ENCODE measurements around the gene YPEL3.

Gene YPEL3

DNA sequence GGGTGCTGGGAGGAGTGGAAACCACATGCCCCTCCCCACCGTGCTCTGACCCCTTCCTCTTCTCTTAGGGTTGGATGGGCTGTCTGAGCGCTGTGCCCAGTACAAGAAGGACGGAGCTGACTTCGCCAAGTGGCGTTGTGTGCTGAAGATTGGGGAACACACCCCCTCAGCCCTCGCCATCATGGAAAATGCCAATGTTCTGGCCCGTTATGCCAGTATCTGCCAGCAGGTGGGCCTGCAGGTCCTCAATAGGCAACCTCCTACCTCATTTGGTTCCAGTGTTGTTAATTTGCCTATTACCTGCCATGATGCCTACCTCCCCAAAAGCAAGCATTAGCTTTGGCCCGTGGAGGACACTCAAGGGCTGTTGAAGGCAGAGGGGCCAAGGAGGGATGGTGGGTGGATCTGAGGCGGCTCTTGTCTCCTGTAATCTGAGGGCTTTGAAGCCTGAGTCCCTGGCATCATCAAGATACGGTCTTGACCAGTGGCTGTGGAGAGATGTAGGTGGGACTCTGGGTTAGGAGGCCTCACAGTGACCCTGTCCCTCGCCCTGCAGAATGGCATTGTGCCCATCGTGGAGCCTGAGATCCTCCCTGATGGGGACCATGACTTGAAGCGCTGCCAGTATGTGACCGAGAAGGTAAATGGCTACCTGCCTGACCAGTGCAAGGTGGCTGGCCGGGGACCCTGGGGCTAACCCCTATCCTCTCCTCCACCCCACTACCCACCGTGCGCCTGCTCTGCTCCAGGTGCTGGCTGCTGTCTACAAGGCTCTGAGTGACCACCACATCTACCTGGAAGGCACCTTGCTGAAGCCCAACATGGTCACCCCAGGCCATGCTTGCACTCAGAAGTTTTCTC lies 27.0 kb downstream of the YPEL3 start:
- DNase-seq (ENCODE audit: low spot score): no peak

DNA sequence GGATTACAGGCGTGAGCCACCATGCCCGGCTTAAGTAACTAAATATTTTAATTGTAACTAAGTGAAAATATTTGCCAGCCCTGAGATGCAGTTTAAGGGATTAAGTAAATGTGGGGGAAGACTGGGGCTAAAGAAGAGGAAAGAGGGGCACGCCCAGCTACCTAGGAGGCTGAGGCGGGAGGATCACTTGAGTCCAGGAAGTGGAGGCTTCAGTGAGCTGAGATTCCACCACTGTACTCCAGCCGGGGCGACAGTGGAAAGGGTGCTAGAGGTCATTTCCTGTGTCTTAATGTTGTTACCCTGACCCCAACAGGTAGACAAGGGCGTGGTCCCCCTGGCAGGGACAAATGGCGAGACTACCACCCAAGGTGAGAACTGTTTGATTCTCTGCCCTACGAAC lies 27.7 kb downstream of the YPEL3 start:
- DNase-seq (ENCODE audit: low spot score): no peak

DNA sequence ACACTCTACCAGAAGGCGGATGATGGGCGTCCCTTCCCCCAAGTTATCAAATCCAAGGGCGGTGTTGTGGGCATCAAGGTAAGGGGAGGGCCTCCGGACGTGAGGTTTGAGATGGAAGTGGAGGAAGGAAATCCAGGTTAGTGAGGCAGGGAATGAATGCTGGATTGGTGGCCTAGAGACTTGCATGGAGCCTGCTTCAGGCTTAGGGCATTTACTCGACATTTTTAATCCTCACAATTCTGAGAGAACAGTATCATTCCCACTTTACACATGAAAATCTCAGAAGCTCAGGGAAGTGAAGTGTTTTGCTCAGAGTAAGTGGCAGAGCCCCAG lies 28.5 kb downstream of the YPEL3 start:
- DNase-seq (ENCODE audit: low spot score): no peak

DNA sequence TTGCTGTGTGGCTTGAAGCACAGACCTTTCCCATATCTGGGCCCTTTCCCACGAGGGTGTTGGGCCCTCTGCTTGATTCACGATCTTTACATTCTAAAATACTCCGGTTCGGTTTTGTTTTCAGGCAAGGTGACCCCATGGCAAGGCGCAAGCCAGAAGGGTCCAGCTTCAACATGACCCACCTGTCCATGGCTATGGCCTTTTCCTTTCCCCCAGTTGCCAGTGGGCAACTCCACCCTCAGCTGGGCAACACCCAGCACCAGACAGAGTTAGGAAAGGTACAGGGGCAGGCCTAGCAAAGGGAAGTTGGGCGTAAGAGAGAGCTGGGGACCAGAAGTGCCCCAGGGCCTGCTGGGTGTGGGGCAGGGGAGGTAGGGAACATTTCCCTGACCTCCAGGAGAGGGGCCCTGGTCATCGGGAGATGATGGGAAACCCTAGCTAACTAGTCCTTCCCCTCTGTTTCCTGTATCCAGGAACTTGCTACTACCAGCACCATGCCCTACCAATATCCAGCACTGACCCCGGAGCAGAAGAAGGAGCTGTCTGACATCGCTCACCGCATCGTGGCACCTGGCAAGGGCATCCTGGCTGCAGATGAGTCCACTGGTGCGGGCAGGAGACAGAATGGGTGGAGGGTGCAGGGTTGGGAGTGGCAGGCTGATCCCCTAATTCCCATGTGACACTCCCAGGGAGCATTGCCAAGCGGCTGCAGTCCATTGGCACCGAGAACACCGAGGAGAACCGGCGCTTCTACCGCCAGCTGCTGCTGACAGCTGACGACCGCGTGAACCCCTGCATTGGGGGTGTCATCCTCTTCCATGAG lies 29.0 kb downstream of the YPEL3 start:
- no peak for DNase-seq (ENCODE audit: low spot score)

DNA sequence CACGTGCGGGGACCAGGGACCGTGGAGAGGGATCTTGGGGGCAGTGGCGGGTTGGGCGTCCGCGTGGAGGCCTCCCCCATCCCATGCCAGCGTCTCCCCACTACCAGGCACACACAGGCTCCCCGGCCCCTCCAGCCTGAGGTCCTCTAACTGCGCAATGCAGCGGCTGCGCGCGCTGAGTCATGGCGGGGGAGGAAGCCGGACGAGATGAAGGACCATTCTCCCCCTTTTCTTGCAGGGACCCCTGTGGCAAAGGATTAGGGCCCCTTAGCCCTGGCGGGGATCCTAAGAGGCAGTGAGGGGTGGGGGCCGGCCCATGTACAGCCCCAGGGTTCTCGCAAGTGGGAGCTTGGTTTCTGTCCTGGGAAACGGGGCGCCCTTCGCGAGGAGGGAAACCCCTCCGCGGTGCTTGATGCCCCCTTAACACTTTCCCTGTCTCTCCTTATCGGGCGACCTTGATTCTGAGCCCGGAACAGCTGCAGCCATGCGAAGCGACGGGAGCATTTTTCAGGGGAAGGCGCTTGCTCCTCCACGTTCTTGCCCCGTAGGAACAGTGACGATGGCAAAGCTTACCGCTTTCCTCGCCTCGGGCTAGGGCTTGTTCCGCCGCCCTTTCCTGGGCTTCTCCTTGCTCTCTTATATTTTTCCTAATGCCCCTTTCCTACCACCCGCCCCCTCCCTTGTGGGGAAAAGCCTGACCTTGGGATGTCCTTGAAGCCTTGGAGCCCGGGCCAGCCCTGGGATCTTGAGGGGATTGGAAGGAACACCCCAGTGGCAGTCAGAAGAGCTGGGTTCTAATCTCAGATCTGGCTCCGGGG lies 29.9 kb downstream of the YPEL3 start:
- peak; percentile 79 for DNase-seq (ENCODE audit: low spot score)

DNA sequence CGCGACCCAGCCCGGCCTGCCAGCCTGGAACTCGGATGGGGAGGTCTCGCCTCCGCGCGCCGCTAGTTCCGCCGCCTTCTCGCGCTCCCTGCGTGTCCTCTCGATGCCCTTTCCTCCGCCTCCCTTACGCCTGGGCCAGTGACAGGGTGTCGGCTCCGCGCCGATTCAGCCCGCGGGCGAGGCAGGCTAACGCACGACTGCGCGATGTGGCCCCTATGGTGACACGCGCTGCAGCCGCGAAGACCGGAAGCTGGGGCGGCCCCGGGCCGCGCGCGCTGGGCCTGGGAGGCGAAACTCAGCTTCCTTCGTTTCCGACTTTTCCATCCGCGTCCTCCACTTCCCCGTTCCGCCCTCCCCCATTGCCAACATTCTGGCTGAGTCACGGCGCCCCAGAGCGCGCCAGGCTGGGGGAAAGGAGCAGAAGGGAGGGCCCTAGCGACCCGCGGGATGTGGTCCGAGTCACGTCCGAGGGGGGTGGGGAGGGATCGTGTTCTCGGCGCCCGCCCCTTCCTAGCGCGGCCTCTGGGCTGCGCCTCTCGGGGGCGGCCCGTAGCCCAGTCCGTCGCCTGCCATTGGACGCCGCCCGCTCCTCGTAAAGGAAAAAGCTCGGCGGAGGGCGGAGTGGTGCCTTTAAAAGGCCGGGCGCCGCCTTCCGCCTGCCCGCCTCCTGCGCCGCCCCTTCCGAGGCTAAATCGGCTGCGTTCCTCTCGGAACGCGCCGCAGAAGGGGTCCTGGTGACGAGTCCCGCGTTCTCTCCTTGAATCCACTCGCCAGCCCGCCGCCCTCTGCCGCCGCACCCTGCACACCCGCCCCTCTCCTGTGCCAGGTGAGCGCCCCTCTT lies 30.7 kb downstream of the YPEL3 start, which contains the start of gene ALDOA:
Gene ALDOA (plus strand): TSS at position 659 of the 841 bp plus-strand sequence. CDS start 1,138 bp downstream, outside the sequence.
- DNase-seq (ENCODE audit: low spot score): peak; percentile 96

DNA sequence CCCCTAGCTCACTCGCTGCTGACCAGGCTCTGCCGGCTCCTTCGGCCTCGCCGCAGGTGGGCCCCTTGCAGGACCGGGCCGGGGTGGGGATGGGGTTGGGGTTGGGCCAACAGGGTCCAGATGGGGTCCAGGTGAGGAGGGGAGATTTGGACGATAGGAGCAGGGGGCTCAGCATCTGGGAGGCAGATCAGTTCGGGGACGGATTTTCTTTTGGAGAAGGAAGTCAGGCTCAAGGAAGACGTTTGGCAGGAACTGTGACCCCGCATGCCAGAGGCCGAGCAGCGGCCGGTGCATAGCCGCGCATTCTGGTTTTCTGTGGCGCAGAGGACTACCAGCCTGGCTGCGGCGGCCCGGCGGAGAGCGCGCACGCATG lies 31.3 kb downstream of the YPEL3 start:
- DNase-seq (ENCODE audit: low spot score): no peak

DNA sequence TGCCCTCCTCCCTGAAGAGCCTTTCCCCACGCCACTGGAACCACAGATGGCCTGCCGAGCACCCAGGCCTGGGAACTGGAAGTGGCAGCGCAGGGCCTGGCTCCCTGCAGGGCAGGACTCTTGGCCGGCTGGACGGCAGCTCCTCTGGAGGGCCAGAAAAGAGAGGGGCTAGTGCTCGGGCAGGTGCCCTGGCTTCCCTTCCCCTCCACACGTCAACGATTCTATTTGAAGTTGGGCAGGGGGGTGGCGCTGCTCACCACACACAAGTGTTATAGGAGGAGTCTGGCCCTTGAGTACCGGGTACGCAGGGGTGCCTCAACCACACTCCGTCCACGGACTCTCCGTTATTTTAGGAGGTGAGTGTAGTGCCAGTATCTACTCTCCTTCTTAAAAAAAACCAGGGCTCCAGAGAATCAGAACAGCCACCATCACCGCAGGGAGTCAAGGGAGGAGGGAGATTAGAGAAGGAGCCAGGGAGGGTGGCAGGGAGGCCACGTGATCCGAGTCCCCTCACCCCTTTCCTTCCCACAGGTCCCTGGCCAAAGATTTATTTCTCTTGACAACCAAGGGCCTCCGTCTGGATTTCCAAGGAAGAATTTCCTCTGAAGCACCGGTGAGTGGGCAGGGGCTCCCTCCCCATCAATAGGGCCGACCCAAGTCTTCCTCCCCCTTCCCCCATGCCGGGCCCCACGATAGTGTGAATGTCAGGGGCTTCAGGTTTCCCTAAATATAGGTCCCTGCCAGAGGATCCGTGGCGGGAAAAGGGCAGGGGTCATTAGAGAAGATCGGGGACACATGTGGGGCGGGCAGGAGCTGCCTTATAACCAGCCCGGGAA lies 31.9 kb downstream of the YPEL3 start:
- no peak for DNase-seq (ENCODE audit: low spot score)

DNA sequence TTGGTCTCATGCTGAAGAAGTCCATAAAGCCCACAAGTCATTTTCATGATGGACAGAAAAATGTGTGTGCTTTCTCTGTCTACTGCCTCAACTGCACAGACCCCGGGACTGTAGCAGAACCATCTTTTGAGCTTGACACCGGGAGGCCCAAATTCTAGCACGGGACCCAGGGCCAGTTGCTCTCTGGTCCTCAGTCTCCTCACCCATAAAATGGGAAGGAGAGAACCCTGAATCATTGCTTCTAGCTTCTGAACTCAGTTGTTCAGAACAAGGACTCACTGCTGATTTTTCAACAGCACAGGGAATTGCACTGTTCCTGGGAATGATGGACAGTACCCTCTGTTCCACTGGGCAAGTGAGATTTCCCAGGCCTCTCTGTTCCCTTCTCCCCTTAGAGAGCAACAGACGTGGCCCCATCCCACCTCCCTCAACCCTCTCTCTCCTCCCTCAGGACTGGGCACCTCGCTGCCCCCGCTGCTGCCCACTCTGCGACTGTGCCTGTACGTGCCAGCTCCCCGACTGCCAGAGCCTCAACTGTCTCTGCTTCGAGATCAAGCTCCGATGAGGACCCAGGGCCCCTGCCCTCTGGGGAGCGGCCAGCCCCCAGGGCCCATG lies 32.6 kb downstream of the YPEL3 start:
- no peak for DNase-seq (ENCODE audit: low spot score)

DNA sequence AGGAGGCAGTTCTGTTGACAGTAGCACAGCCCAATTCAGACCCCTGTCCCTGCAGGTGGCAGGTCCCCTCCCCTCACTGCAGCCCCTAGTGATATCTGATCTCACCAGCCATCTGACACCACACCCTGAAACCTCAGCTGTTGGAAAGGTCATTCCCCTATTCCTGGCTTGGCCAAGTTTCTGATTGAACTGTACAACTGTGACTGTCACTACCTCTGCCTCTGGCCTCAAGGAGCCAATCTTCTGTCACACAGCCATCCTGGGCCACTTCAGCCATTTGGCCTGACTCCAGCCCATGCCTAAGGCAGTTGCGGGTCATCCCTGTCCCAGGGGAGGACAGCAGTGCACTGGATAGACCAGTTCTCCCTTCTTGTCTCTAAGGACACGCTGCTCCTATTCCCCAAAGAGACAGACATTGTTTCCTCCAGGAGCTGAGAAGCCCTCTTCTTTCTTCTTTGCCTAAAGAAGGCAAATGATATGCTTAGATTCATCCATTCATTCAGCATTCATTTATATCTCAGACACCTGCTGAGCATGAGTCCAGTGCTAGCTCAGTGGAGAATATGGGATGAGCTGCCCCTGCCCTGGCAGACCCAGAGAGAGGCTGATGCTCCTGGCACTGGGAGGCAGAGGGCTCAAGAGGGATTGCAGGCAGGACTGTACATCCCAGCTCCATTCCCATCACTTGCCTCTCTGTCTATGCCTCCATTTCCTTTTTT lies 35.0 kb downstream of the YPEL3 start:
- DNase-seq (ENCODE audit: low spot score): no peak

DNA sequence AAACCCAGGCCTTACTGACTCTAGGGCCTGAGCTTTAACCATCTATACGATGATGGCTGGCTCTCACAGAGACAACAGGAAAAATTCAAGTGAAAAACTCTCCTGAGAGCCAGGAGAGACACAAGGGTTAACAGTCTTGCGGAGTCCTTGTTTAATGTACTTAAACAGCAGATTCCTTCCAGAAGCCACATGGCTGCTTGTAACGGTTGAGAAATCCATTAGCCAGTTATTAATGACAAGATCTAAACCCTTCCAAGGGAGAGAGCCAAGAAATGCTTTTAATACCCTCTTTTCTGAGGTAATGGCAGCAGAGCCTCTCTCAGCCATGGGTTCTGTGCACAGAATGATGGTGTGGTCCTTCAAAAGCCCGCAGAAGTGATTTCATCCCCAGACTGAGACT lies 35.7 kb downstream of the YPEL3 start:
- DNase-seq (ENCODE audit: low spot score): no peak

DNA sequence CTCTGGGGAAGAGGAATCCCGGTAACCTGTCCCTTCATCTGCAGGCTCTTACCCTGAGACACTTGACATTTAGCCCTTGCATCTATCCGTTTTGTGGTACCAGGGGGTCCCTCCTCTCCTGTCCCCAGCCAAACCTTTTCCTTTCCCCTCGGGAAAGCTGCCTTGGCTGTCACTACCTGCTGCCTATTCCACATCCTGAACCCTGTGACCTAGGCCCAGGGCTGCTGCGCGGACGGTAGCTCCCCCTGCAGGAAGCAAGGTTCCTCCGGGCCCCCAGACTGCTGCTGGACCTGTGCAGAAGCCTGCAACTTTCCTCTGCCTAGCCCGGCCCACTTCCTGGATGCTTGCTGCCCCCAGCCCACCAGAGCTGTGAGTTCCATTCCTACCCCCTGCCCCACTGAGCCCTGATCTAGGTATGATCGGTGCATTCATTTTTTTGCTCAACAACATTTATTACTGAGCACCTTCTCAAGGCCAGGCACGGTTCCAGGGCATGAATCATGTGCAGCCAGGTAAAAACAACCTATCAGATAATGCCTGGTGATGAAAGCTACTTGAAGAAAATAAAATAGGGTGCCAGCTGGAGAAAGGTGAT lies 41.0 kb downstream of the YPEL3 start:
- no peak for DNase-seq (ENCODE audit: low spot score)

DNA sequence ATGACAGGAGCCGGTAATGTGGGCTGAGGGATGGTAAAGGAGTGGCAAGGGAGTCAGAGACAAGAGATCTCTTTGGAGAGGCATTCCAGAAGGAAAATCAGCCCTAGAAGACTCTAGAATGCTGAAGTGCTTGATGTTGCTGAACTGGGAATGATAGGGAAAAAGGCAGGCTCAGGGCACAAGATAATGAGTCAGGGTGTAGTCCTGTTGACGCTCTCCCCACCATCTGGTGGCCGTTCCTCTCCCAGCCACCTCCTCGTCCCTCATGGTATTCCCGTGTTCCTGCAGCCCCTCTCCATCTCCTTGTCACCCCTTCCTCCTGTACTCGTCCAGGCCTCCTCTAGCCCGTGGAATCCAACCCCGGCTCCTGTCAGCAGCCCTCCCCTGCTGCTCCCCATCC lies 41.6 kb downstream of the YPEL3 start:
- no peak for DNase-seq (ENCODE audit: low spot score)

DNA sequence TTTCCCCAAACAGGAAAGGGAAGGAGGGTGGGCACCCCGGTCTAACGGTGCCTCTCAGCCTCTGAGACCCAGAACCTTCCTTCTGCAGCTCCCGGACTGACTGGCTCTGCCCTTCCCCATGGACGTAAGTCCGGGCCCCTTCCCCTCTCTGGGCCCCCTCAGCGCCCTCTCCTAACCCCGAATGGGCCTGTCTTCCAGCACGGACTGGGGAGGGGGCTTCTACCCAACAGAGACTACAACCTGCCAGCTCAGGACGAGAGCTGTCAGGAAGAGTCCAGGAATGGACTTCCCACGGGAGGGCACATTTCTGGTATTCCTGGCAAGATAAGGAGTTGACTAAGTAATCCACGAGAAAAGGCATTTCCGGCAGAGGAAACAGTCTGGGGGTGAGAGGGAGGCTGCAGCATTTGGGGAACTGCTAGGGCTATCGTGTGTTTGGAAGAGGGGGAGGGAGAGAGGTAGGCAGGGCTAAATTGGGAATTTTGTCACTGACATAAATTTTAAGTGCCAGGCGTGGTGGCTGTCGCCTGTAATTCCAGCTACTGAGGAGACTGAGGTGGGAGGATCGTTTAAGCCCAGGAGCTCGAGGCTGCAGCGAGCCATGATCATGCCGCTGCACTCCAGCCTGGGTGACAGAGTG lies 42.5 kb downstream of the YPEL3 start:
- peak; percentile 86 for DNase-seq (ENCODE audit: low spot score)

DNA sequence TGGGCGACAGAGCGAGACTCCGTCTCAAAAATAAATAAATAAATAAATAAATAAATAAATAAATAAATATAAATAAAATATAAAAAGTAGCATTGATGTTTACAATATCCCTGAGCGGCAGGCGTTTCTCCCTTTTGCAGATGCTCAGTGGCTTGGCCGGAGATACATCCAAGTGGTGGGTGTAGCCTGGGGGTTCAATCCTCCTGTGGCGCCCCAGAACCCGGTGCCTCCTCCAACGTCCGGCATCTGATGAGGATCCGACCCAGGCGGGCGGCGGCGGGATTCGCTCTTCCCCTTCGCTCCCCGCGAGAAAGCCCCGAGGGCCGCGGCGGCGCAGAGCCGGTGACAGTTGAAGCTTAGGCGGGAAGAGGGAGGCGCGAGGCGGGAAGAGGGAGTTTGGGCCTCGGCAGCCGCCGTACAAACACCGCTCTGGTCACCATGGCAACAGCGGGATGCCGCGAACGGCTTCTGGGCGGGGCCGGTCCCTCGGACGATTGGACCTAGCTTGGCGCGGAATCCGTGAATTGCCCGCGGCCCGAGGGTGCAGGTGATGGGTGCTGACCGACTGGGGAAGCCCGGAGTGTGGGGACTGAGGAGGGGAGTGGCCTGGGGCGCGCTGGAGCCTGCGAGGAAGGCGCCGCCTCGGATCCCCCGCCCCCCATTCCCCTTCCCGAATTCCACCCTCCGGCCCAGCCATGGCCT lies 43.2 kb downstream of the YPEL3 start:
- DNase-seq (ENCODE audit: low spot score): peak; percentile 97

DNA sequence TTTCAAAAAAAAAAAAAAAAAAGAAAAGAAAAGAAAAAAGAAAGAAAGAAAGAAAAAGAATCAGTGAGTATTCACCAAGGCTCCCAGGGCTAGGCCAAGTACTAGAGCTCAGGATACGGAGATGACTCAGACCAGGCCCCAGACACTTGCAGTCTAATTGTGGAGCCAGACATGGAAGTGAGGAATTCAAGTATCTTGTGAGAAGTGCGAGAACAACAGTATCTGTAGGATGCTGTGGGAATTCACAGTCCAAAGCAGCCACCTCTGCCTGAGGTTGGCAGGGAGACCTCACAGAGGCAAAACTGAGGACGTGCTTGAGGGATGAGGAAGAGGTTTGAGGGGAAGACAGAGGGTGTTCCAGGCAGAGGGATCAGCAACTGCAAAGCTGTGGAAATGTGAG lies 44.5 kb downstream of the YPEL3 start:
- DNase-seq (ENCODE audit: low spot score): peak; percentile 80

DNA sequence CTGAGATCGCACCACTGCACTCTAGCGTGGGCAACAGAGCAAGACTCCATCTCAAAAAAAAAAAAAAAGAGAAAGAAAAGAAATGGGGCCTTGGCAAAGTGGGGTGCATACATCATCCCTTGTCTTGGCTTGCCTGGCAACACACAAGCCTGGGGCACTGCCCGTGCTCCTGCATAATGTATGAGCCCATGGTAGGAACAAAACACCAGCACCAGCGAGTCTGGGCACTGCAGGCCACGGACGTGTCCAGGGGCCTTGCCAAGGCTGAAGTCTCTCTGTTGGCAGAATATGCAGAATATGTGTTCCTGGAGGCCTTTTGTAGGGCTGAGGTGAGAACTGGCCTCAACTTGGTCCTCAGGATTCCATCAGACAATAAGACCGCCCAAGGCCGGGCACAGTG lies 46.1 kb downstream of the YPEL3 start:
- DNase-seq (ENCODE audit: low spot score): no peak

DNA sequence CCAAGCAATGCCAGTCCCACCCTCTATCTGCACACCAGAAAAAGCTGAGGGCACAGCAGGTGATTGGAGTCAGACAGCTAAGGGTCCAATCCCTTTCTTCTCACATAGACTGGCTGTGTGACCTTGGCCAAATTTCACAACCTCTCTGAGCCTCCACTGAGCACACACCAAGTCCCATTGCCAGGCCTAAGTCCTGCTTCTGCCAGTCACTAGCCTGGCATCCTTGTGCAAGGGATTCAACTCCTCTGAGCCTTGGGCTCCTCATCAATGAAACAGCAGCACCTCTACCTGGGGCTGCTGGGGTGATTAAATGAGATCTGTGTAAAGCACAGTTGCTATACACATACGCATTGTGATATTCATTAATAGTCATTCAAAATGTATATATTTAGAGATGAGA lies 49.4 kb downstream of the YPEL3 start:
- DNase-seq (ENCODE audit: low spot score): no peak

All from hepatic stellate cell (primary cell).